ENCODE data around the gene PITPNB. TPM values are rescaled to one million over a fixed set of nuclear protein-coding genes. Genes with fewer than 3 reads are reported as not detected.
A peak's percentile ranks its signal among the peaks of the same experiment; 100 is the strongest.

The PITPNB gene
- 20.3 and 20.8 TPM in 2 replicates for total RNA-seq (2014; rRNA removed; shearing (Covaris generic))
- 71.1 and 73.7 TPM in 2 replicates for polyA plus RNA-seq (2015; cell fraction: cytosol; rRNA removed)
- polyA plus RNA-seq (2015; cell fraction: nucleus; rRNA removed): 65.4 and 66.7 TPM in 2 replicates

GRCh38 chr22:27919222-27919941 is at the start of gene PITPNB:
Gene PITPNB, minus strand, starts transcription at chr22:27919256. Its CDS starts 65 bp downstream, at chr22:27919191.
- peak; percentile 98 for DNase-seq (ENCODE audit: low read depth, low spot score)
- in situ Hi-C loops (cut with HindIII; ENCODE audit: low pct_unique_long_range_greater_than_20kb, low sequenced_read_pairs): no loop called here

- in situ Hi-C loops (cut with HindIII; ENCODE audit: low pct_unique_long_range_greater_than_20kb, low sequenced_read_pairs): no loop called here
- no peak for DNase-seq (ENCODE audit: low read depth, low spot score)
These were observed 47.4 kb upstream of the PITPNB start for GRCh38 chr22:27966168-27967064.

GRCh38 chr22:27962268-27963044 is 43.4 kb upstream of the PITPNB start:
- no peak for DNase-seq (ENCODE audit: low read depth, low spot score)
- in situ Hi-C loops (cut with HindIII; ENCODE audit: low pct_unique_long_range_greater_than_20kb, low sequenced_read_pairs): no loop called here

- no peak for DNase-seq (ENCODE audit: low read depth, low spot score)
- in situ Hi-C loops (cut with HindIII; ENCODE audit: low pct_unique_long_range_greater_than_20kb, low sequenced_read_pairs): no loop called here
These were observed 42.6 kb upstream of the PITPNB start for GRCh38 chr22:27961680-27962079.

- DNase-seq (ENCODE audit: low read depth, low spot score): no peak
- in situ Hi-C loops (cut with HindIII; ENCODE audit: low pct_unique_long_range_greater_than_20kb, low sequenced_read_pairs): no loop called here
These were observed 42.1 kb upstream of the PITPNB start for GRCh38 chr22:27961182-27961581.

- peak; percentile 10 for DNase-seq (ENCODE audit: low read depth, low spot score)
- in situ Hi-C loops (cut with HindIII; ENCODE audit: low pct_unique_long_range_greater_than_20kb, low sequenced_read_pairs): no loop called here
These were observed 40.5 kb upstream of the PITPNB start for GRCh38 chr22:27959335-27960090.

GRCh38 chr22:27952779-27953178 is 33.7 kb upstream of the PITPNB start:
- in situ Hi-C loops (cut with HindIII; ENCODE audit: low pct_unique_long_range_greater_than_20kb, low sequenced_read_pairs): no loop called here
- no peak for DNase-seq (ENCODE audit: low read depth, low spot score)

GRCh38 chr22:27952091-27952490 is 33.0 kb upstream of the PITPNB start:
- in situ Hi-C loops (cut with HindIII; ENCODE audit: low pct_unique_long_range_greater_than_20kb, low sequenced_read_pairs): no loop called here
- peak; percentile 46 for DNase-seq (ENCODE audit: low read depth, low spot score)

GRCh38 chr22:27949421-27949820 is 30.4 kb upstream of the PITPNB start:
- in situ Hi-C loops (cut with HindIII; ENCODE audit: low pct_unique_long_range_greater_than_20kb, low sequenced_read_pairs): no loop called here
- DNase-seq (ENCODE audit: low read depth, low spot score): no peak

GRCh38 chr22:27948569-27948968 is 29.5 kb upstream of the PITPNB start:
- in situ Hi-C loops (cut with HindIII; ENCODE audit: low pct_unique_long_range_greater_than_20kb, low sequenced_read_pairs): no loop called here
- DNase-seq (ENCODE audit: low read depth, low spot score): no peak

GRCh38 chr22:27947448-27947847 is 28.4 kb upstream of the PITPNB start:
- in situ Hi-C loops (cut with HindIII; ENCODE audit: low pct_unique_long_range_greater_than_20kb, low sequenced_read_pairs): no loop called here
- no peak for DNase-seq (ENCODE audit: low read depth, low spot score)

GRCh38 chr22:27941143-27941542 is 22.1 kb upstream of the PITPNB start:
- in situ Hi-C loops (cut with HindIII; ENCODE audit: low pct_unique_long_range_greater_than_20kb, low sequenced_read_pairs): no loop called here
- no peak for DNase-seq (ENCODE audit: low read depth, low spot score)

- in situ Hi-C loops (cut with HindIII; ENCODE audit: low pct_unique_long_range_greater_than_20kb, low sequenced_read_pairs): no loop called here
- peak; percentile 39 for DNase-seq (ENCODE audit: low read depth, low spot score)
These were observed 18.4 kb upstream of the PITPNB start for GRCh38 chr22:27937453-27937852.

GRCh38 chr22:27935897-27936296 is 16.8 kb upstream of the PITPNB start:
- in situ Hi-C loops (cut with HindIII; ENCODE audit: low pct_unique_long_range_greater_than_20kb, low sequenced_read_pairs): no loop called here

GRCh38 chr22:27934069-27934468 is 15.0 kb upstream of the PITPNB start:
- in situ Hi-C loops (cut with HindIII; ENCODE audit: low pct_unique_long_range_greater_than_20kb, low sequenced_read_pairs): no loop called here
- DNase-seq (ENCODE audit: low read depth, low spot score): no peak

More at GRCh38 chr22:27935897-27936296, 16.8 kb upstream of the PITPNB start:
- DNase-seq (ENCODE audit: low read depth, low spot score): no peak

- in situ Hi-C loops (cut with HindIII; ENCODE audit: low pct_unique_long_range_greater_than_20kb, low sequenced_read_pairs): no loop called here
- DNase-seq (ENCODE audit: low read depth, low spot score): no peak
These were observed 14.3 kb upstream of the PITPNB start for GRCh38 chr22:27933186-27933983.
